ENCODE measurements around the gene SLC6A9.

SLC6A9 gene

GRCh38 chr1:43951021-43951985, 80.0 kb downstream of the SLC6A9 start:
- DNase-seq (ENCODE audit: extremely low read depth, low read depth): no peak

GRCh38 chr1:43949678-43950077, 81.6 kb downstream of the SLC6A9 start:
- TF ChIP-seq CTCF (IDR thresholded peaks at IDR 0.05; ENCODE audit: low read depth, low read length): no peak

More at GRCh38 chr1:43951021-43951985, 80.0 kb downstream of the SLC6A9 start:
- TF ChIP-seq CTCF (IDR thresholded peaks at IDR 0.05; ENCODE audit: low read depth, low read length): no peak

GRCh38 chr1:43947874-43948437, 83.3 kb downstream of the SLC6A9 start:
- DNase-seq (ENCODE audit: extremely low read depth, low read depth): no peak
- TF ChIP-seq CTCF (IDR thresholded peaks at IDR 0.05; ENCODE audit: low read depth, low read length): no peak

More at GRCh38 chr1:43949678-43950077, 81.6 kb downstream of the SLC6A9 start:
- DNase-seq (ENCODE audit: extremely low read depth, low read depth): no peak

GRCh38 chr1:43947061-43947873, 84.0 kb downstream of the SLC6A9 start:
- no peak for TF ChIP-seq CTCF (IDR thresholded peaks at IDR 0.05; ENCODE audit: low read depth, low read length)
- DNase-seq (ENCODE audit: extremely low read depth, low read depth): no peak
